HL-60 (cell line): ENCODE measurements around the gene GRIN2C.

Source experiments
- CTCF ChIP-seq: IDR thresholded peaks from one replicate; pipeline ENCODE4 v1.5.1; 2011; ENCODE audit warnings: low read length, control low read depth, inconsistent platforms; ENCODE audit not compliant: insufficient read depth
- GABPA ChIP-seq: IDR thresholded peaks from 2 replicates; pipeline ENCODE4 v1.6.1; 2012; ENCODE audit warnings: low read depth
- POLR2AphosphoS5 ChIP-seq: IDR thresholded peaks from 2 replicates; pipeline ENCODE4 v1.6.1; 2012; ENCODE audit warnings: low read depth
- SPI1 ChIP-seq: IDR thresholded peaks from 2 replicates; pipeline ENCODE4 v1.6.1; 2012; ENCODE audit warnings: low read depth, mild to moderate bottlenecking, borderline replicate concordance
- TF ChIP-seq, protein P1 (sequence below): IDR thresholded peaks from 2 replicates; pipeline ENCODE4 v1.6.1; 2012; ENCODE audit warnings: low read depth; ENCODE audit not compliant: insufficient replicate concordance

- TF ChIP-seq POLR2AphosphoS5 (no peak), CTCF (peak; percentile 48), GABPA (no peak), SPI1 (no peak)
- TF ChIP-seq, protein P1, sequence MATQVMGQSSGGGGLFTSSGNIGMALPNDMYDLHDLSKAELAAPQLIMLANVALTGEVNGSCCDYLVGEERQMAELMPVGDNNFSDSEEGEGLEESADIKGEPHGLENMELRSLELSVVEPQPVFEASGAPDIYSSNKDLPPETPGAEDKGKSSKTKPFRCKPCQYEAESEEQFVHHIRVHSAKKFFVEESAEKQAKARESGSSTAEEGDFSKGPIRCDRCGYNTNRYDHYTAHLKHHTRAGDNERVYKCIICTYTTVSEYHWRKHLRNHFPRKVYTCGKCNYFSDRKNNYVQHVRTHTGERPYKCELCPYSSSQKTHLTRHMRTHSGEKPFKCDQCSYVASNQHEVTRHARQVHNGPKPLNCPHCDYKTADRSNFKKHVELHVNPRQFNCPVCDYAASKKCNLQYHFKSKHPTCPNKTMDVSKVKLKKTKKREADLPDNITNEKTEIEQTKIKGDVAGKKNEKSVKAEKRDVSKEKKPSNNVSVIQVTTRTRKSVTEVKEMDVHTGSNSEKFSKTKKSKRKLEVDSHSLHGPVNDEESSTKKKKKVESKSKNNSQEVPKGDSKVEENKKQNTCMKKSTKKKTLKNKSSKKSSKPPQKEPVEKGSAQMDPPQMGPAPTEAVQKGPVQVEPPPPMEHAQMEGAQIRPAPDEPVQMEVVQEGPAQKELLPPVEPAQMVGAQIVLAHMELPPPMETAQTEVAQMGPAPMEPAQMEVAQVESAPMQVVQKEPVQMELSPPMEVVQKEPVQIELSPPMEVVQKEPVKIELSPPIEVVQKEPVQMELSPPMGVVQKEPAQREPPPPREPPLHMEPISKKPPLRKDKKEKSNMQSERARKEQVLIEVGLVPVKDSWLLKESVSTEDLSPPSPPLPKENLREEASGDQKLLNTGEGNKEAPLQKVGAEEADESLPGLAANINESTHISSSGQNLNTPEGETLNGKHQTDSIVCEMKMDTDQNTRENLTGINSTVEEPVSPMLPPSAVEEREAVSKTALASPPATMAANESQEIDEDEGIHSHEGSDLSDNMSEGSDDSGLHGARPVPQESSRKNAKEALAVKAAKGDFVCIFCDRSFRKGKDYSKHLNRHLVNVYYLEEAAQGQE = no peak
These were observed 2.6 kb upstream of the GRIN2C start for GRCh38 chr17:74862108-74862901.
